ENCODE measurements around the gene GLDC.

The GLDC gene

DNA sequence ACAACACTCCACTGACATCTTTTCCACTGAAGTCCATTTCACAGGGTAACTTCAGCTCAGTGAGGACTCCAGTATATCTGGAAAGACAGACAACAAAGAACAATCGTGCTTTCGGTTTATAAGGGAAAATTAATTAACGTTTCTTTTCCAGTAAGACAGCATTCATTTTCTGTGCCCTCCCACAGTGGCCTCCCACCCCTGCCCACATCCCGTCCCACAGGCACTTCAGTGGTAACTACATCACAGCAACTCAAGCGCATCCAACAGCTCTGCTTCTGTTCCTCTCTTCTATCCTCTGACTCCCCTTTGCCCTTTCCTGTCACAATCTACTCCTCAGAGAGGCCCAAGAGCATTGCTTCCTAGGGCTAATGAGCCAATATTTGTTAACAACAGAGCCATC, 40.3 kb downstream of the GLDC start:
- TF ChIP-seq, protein P1, sequence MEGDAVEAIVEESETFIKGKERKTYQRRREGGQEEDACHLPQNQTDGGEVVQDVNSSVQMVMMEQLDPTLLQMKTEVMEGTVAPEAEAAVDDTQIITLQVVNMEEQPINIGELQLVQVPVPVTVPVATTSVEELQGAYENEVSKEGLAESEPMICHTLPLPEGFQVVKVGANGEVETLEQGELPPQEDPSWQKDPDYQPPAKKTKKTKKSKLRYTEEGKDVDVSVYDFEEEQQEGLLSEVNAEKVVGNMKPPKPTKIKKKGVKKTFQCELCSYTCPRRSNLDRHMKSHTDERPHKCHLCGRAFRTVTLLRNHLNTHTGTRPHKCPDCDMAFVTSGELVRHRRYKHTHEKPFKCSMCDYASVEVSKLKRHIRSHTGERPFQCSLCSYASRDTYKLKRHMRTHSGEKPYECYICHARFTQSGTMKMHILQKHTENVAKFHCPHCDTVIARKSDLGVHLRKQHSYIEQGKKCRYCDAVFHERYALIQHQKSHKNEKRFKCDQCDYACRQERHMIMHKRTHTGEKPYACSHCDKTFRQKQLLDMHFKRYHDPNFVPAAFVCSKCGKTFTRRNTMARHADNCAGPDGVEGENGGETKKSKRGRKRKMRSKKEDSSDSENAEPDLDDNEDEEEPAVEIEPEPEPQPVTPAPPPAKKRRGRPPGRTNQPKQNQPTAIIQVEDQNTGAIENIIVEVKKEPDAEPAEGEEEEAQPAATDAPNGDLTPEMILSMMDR (conservative IDR thresholded peaks at IDR 0.05), result no peak
- no peak for TF ChIP-seq ZFX (IDR thresholded peaks at IDR 0.05)
- no peak overlapping the region for H3K27ac ChIP-seq

GRCh38 chr9:6600426-6600825, 45.1 kb downstream of the GLDC start:
- TF ChIP-seq ZFX (IDR thresholded peaks at IDR 0.05), result no peak
- TF ChIP-seq, protein P1 (conservative IDR thresholded peaks at IDR 0.05), result no peak
- no peak overlapping the region for H3K27ac ChIP-seq

DNA sequence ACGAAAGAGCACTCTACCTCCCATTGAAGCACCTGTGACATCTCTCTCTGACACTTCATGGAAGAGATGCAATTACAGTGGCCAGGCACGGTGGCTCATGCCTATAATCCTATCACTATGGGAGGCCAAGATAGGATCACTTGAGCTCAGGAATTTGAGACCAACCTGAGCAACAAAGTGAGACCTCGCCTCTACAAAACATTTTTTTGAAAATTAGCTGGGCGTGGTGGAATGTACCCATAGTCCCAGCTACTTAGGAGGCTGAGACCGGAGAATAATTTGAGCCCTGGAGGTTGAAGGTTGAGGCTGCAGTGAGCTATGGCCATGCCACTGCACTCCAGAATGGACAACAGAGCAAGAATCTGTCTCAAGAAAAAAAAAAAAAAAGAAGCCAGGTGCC, 45.5 kb downstream of the GLDC start:
- no peak for TF ChIP-seq ZFX (IDR thresholded peaks at IDR 0.05)
- no peak overlapping the region for H3K27ac ChIP-seq

- no peak for TF ChIP-seq ZFX (IDR thresholded peaks at IDR 0.05)
- TF ChIP-seq, protein P1 (conservative IDR thresholded peaks at IDR 0.05), result no peak
- H3K27ac ChIP-seq, result no peak overlapping the region
Measured at GRCh38 chr9:6598249-6598725, 47.2 kb downstream of the GLDC start.

DNA sequence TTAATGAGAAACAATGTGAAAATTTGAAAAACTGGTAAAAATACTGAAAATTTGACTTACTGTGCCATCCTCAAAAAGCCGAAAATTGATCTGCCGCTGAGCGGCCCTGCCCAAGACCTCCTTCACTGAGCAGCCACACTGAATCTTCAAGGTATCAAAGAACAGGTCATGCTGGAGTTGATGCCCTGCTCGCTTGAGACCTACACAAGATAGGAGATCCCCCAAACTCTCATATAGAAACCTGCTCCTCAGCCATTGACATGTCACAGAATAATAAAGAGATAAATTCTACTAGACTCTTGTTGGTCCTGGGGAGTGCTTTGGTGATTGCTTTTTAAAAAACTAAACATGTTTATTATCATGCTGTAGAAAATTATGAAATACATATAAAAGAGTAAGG, 52.7 kb downstream of the GLDC start:
- no peak for TF ChIP-seq ZFX (IDR thresholded peaks at IDR 0.05)
- TF ChIP-seq, protein P1 (conservative IDR thresholded peaks at IDR 0.05), result no peak
- no peak overlapping the region for H3K27ac ChIP-seq

GRCh38 chr9:6592231-6592630, 53.3 kb downstream of the GLDC start:
- H3K27ac ChIP-seq, result no peak overlapping the region
- no peak for TF ChIP-seq ZFX (IDR thresholded peaks at IDR 0.05)
- TF ChIP-seq, protein P1 (conservative IDR thresholded peaks at IDR 0.05), result no peak

GRCh38 chr9:6590772-6591384, 54.7 kb downstream of the GLDC start:
- no peak overlapping the region for H3K27ac ChIP-seq
- TF ChIP-seq ZFX (IDR thresholded peaks at IDR 0.05), result no peak
- TF ChIP-seq, protein P1 (conservative IDR thresholded peaks at IDR 0.05), result no peak

DNA sequence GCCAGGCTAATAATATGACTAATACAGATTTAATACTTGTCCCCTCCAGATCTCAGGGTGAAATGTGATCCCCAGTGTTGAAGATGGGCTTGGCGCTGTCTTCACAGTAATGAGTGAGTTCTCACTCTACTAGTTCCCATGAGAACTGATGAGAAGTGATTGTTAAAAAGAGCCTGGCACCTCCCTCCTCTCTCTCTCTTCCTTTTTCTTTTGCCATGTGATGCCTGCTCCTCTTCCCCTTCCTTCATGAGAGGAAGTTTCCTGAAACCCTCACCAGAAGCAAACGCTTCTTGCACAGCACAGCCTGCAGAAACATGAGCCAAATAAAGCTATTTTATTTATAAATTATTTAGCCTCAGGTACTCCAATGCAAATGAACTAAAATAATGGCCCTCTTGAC, 55.2 kb downstream of the GLDC start:
- H3K27ac ChIP-seq, result no peak overlapping the region
- no peak for TF ChIP-seq ZFX (IDR thresholded peaks at IDR 0.05)
- TF ChIP-seq, protein P1 (conservative IDR thresholded peaks at IDR 0.05), result no peak
